Activated naive CD8-positive, alpha-beta T cell treated with anti-CD3 and anti-CD28 coated beads, Interleukin-2, amount 50 U/mL, for 24 hours (primary cell): ENCODE measurements around the gene DAZAP2.
A peak's percentile ranks its signal among the peaks of the same experiment; 100 is the strongest.

Experiments used
- ATAC-seq: fragments of 150-1000 bp; cut with Tn5 transposase; one replicate; pipeline ENCODE4 v1.10.0; 2021
- DNase-seq: peaks from one replicate; pipeline ENCODE4 v3.0.0; 2021
- H3K27ac Mint-ChIP-seq: one replicate; pipeline ENCODE4 v1.8.0; 2021; ENCODE audit warnings: mild to moderate bottlenecking, mixed read lengths
- H3K27me3 Mint-ChIP-seq: one replicate; pipeline ENCODE4 v1.8.0; 2021; ENCODE audit warnings: mixed read lengths
- H3K36me3 Mint-ChIP-seq: one replicate; pipeline ENCODE4 v1.8.0; 2021; ENCODE audit warnings: low read depth, mixed read lengths
- H3K4me1 Mint-ChIP-seq: one replicate; pipeline ENCODE4 v1.8.0; 2021; ENCODE audit warnings: mixed read lengths
- H3K4me3 Mint-ChIP-seq: one replicate; pipeline ENCODE4 v1.8.0; 2021; ENCODE audit warnings: mild to moderate bottlenecking, moderate library complexity, mixed read lengths
- H3K9me3 Mint-ChIP-seq: one replicate; pipeline ENCODE4 v1.8.0; 2021; ENCODE audit warnings: mixed read lengths

The DAZAP2 gene, protein sequence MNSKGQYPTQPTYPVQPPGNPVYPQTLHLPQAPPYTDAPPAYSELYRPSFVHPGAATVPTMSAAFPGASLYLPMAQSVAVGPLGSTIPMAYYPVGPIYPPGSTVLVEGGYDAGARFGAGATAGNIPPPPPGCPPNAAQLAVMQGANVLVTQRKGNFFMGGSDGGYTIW

DNA sequence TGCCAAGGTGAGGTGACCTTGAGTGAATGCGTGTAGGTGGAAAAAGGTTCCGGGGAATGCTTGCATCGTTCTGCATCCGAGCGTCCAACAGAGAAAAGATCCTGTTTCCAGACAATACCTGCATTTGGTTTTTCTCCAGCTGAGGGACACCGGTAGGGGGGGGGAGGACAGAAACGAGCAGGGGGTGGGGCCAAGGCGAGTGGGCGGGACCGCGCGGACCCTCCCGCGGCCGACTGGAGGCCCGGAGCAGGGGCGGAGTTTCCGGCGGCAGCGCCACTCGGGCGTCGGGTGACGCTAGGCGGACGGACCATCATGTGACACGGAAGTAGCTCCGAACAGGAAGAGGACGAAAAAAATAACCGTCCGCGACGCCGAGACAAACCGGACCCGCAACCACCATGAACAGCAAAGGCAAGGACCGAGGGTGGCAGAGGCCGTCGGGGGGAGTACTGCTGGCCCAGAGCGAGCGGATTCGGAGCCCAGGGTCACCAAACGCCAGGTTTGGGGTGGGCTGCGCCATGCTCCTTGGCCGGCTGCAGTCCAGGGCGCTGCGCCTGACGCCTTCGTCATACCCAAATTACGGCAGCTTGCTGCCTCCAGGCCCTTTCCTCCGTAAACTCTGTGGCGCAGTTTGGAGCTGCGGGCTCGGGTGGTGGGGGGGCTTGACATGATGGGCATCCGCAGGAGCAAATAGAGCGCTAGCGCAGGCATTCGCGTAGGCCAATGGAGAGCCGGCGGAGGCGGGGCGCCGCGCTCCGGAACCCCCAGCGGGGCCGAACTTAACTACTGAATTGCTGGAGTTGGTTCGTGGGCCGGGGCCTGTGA is at the start of gene DAZAP2:
TSS of gene DAZAP2 (plus strand) at position 317 of the 825 bp plus-strand sequence. CDS start at position 399, 82 bp downstream.
- Mint-ChIP-seq H3K4me3 (peak within 1 kb of the TSS; percentile 96), H3K9me3 (no peaks in the 10 kb centered on the region), H3K27me3 (no peaks in the 10 kb centered on the region), H3K27ac (peak within 1 kb of the TSS; percentile 99), H3K36me3 (peaks cover 29% of the 10 kb centered on the region), H3K4me1 (peaks cover 36% of the 10 kb centered on the region)
- peak; percentile 97 for DNase-seq
- ATAC-seq, result peak; percentile 94

DNA sequence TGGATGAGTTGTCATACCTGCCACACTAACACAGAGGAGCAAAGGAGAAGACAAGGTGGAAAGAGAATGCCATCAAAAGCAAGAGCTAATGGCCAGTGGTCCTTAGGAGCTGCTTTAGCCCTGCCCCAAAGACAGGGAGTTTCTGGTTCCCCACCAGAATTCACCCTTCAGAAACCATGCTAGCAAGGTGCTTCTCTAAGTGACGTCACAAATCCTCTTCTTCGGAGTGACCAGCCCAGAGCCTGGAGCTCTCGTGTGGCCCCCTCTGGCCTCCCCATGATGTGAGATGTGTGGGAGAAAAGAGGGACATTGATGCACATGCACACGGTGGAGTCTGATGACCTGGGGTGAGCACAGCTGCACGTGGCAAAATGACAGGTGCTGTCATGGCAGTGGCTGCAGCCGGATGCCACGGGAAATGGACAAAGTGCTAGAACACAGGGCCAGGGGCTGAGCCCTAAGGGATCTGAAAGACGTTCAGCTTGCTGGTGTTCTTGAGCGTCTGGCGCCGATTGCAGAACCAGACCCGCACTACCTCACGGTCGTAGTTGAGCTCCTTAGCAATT is 48.8 kb upstream of the DAZAP2 start:
- Mint-ChIP-seq H3K4me3 (no peak overlapping the region), H3K4me1 (peaks cover 2% of the 10 kb centered on the region), H3K36me3 (no peaks in the 10 kb centered on the region), H3K27me3 (no peaks in the 10 kb centered on the region), H3K27ac (no peak overlapping the region), H3K9me3 (no peaks in the 10 kb centered on the region)
- no peak for DNase-seq
- ATAC-seq, result no peak

DNA sequence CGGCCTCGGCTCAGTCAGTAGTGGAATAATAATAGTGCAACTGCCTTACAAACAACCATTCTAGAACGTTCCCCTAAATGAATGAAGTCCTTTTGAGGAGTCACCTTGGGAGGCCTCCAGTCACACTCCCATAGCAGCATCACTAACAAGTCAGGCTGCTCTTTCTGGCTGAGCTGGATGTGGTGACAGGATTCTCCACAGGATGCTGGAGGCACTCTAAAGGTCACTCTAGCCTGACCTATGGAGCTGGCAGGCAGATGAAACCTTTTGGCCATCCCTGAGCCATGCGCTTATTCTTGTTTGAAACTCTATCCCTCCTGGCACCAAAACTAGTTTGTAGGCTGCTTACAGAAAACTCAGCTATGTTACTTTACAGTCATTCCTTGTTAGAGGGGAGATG is 47.8 kb upstream of the DAZAP2 start:
- no peaks in the 10 kb centered on the region for H3K9me3 Mint-ChIP-seq
- DNase-seq, result no peak
- no peak overlapping the region for H3K27ac Mint-ChIP-seq
- no peak overlapping the region for H3K4me3 Mint-ChIP-seq
- no peaks in the 10 kb centered on the region for H3K36me3 Mint-ChIP-seq
- ATAC-seq, result no peak
- H3K4me1 Mint-ChIP-seq, result peaks cover 2% of the 10 kb centered on the region
- no peaks in the 10 kb centered on the region for H3K27me3 Mint-ChIP-seq

DNA sequence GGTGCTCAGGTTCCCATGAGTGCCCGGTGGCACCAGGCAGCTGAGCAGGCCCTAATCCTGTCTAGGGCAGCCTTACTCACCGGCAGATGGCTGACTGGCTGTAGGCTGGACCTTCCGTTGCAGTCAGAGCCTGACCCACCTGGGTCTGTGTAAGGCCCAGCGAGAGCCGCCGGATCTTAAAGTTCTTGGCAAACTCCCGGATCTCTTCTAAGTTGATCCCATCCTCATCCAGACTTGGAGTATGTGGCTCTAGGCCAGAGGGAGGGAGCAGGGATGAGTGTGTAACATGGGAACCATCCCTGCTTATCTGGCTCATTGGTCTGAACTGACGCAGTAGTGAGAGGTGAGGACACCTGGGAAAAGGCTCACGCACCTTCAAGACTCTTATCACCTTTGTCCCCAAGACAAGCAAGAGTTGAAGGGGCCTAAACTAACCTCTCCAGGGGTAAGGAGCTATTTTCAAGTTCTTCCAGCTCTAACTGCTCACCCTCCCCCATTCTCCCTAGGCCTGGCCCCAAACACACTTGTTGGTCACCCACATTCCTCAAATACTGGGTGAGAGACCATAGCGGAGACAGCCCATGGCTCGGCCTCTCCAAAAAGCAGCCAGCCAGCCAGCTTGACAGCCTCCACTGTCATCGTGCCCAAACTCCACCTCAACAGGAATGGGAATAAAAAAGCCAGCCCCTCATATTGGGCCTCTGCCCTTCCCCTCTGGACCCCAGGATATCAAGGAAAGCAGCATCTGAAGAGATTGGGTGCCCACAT is 46.9 kb upstream of the DAZAP2 start:
- no peaks in the 10 kb centered on the region for H3K27me3 Mint-ChIP-seq
- no peaks in the 10 kb centered on the region for H3K9me3 Mint-ChIP-seq
- ATAC-seq, result no peak
- H3K36me3 Mint-ChIP-seq, result no peaks in the 10 kb centered on the region
- no peak overlapping the region for H3K27ac Mint-ChIP-seq
- no peak for DNase-seq
- H3K4me3 Mint-ChIP-seq, result no peak overlapping the region
- H3K4me1 Mint-ChIP-seq, result no peaks in the 10 kb centered on the region

DNA sequence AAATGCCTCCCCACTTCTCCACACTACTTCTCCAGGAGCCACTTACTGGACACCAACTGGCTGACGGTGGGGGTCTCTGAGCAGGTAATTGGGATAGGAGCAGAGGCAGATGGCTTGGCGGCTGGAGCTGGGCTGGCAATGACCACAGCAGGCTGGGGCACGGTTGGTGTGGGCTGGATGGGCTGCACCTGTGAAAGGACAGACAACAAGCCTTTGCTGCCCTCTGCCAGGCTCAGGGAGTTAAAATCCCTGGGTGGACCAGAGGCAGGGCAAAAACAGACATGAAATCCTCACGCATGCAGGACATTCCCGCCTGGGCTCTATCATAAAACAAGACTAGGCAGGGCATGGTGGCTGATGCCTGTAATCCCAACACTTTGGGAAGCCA is 46.3 kb upstream of the DAZAP2 start:
- no peaks in the 10 kb centered on the region for H3K9me3 Mint-ChIP-seq
- DNase-seq, result no peak
- H3K27me3 Mint-ChIP-seq, result no peaks in the 10 kb centered on the region
- no peaks in the 10 kb centered on the region for H3K36me3 Mint-ChIP-seq
- H3K4me3 Mint-ChIP-seq, result no peak overlapping the region
- H3K27ac Mint-ChIP-seq, result no peak overlapping the region
- H3K4me1 Mint-ChIP-seq, result no peaks in the 10 kb centered on the region
- ATAC-seq, result no peak

DNA sequence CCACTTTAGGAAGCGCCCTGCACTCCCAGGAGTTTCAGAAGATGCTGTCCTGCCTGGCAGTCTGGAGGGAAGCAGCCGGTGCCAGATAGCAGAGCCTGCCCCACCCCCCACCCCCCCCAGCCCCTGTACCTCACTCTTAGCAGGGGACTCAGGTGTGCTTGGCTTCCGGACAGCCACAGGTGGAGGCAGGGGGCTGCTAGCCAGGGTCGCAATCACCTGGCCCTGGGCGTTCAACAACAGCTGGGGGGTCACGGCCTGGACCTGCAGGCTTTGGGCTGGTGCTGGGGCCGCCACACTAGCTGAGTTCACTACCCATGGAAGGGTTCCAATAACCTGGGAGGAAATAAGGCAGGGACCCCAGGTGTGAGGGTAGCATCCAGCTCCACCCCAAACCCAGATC is 42.8 kb upstream of the DAZAP2 start:
- Mint-ChIP-seq H3K4me3 (no peak overlapping the region), H3K27ac (no peak overlapping the region), H3K36me3 (no peaks in the 10 kb centered on the region), H3K27me3 (no peaks in the 10 kb centered on the region), H3K4me1 (no peaks in the 10 kb centered on the region), H3K9me3 (no peaks in the 10 kb centered on the region)
- DNase-seq (no peak), ATAC-seq (no peak)

DNA sequence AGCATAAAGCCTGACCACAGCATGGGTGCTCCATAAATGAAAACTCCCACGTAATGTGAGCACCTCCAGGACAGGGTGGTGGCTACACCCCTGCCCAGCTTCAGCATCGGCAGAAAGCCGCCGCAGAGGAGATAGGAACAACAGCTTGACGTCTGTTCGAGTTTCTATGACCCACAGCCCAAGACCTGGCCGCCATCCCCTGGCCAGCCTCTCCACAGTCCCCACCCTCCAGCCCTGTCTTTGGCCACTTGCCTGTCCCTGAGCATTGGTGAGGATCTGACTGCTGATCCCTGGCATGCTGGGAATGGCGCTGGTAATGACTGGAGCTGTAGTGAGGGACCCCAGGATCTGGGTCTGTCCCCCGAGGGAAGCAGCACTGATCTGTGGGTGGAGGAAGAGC is 42.1 kb upstream of the DAZAP2 start:
- Mint-ChIP-seq H3K4me3 (no peak overlapping the region), H3K4me1 (no peaks in the 10 kb centered on the region), H3K36me3 (no peaks in the 10 kb centered on the region), H3K27ac (no peak overlapping the region), H3K27me3 (no peaks in the 10 kb centered on the region), H3K9me3 (no peaks in the 10 kb centered on the region)
- DNase-seq, result no peak
- no peak for ATAC-seq

DNA sequence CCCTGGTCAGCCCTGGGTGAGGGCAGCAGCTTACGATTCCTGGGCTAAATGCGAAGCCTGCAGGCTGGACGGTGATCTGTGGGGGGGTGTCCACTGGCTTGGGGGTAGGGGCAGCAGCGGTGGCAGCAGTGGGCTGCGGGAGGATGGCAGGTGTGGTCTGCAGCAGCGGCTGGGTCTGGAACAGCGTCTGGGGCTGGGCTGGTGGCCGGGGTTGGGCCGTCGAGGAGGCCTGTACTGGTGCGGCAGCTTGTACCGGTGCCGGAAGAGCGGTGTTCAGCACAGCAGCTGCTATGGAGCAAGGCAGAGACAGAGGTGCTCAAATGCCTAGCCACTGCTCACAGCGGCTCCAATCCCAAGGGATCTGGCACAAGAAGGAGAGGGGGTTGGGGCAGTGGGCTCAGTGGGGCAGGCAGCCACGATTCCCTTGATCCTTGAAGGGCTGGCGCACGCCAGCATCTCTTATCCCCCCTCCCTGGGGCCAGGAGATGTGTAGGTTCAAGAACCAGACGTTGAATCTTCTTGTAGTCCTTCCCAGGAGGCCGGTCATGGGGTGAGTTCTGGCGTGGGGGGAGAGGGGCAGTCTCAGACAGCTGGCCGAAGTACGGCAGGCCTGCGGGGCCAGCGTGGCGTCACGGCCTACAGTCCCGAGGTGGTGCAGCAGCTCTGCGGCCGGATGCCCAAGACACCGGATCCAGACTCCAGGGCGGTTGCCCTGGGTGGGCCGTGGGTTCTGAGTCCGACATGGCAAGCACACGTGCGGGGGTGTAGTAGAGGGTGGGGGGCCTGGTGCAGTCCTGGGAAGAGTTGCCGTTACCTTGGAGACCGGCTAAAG is 40.7 kb upstream of the DAZAP2 start:
- no peak for DNase-seq
- H3K9me3 Mint-ChIP-seq, result no peaks in the 10 kb centered on the region
- no peak overlapping the region for H3K27ac Mint-ChIP-seq
- no peak overlapping the region for H3K4me3 Mint-ChIP-seq
- H3K4me1 Mint-ChIP-seq, result peaks cover under 1% of the 10 kb centered on the region
- H3K36me3 Mint-ChIP-seq, result no peaks in the 10 kb centered on the region
- ATAC-seq, result no peak
- H3K27me3 Mint-ChIP-seq, result no peaks in the 10 kb centered on the region

DNA sequence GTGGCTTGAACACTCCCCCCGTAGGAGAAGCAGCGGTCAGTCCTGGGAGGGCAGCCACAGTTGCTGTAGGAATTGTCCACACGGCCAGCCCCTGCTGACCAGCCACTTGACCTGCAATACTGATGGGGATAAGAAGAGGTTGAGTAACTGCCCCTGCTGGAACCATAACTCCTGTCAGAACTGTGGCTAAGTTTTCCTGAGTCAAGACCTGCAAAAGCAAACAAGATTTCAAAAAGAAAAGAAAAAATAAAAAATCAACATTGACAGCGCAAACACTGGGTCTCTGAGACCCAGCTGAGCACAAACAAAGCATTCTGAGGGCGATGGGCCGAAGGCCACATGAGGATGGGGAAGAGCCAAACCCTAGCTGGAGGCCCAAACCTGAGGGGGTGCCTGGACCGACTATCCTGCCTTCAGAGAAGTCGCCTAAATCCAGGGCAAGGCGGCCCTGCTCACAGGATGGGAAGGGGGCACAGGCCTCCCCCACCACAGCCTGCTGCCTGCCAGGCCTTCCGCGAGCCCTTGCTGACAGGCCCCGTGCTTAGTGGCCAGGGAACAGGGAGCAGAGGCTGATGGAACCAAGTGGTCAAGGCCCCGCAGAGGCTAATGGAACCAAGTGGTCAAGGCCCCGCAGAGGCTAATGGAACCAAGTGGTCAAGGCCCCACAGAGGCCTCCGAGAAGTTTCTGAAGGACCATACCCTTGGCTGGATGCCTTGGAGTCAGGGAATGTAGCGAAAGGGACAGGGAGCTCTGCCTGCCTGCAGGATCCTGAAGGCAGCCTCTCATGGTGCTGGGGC is 39.9 kb upstream of the DAZAP2 start:
- Mint-ChIP-seq H3K27ac (no peak overlapping the region), H3K4me1 (peaks cover 3% of the 10 kb centered on the region), H3K9me3 (no peaks in the 10 kb centered on the region), H3K27me3 (no peaks in the 10 kb centered on the region), H3K4me3 (no peak overlapping the region), H3K36me3 (no peaks in the 10 kb centered on the region)
- no peak for ATAC-seq
- no peak for DNase-seq

DNA sequence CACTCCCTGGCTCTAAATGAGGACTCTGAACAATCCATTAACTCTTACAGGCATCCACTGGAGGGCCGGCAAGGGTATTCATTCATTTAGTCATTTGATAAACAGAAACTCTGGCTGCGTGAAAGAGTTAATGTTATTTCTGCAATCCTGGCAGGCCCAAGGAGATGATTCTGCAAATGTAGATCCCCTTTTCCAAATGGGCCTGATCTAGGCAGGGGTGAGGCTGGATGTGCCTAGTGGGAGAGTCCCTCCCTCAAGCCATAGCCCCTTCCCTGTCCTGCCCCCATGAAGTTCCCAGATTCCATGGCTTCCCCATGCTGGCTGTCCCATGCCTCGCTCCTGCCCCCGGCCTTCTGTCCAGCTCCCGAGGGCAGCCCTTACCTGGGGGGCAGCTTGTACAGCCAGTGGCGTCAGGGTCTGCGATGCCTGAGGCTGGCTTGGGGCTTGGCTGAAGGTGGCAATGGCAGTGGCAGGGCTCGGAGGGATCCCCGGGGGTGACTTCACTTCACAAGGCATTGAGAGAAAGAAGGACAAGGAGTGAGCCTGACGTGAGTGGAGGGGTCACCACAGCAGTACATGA is 39.2 kb upstream of the DAZAP2 start:
- H3K9me3 Mint-ChIP-seq, result no peaks in the 10 kb centered on the region
- H3K27ac Mint-ChIP-seq, result no peak overlapping the region
- H3K27me3 Mint-ChIP-seq, result no peaks in the 10 kb centered on the region
- H3K4me1 Mint-ChIP-seq, result peaks cover 3% of the 10 kb centered on the region
- H3K4me3 Mint-ChIP-seq, result no peak overlapping the region
- no peaks in the 10 kb centered on the region for H3K36me3 Mint-ChIP-seq
- DNase-seq (no peak), ATAC-seq (no peak)

DNA sequence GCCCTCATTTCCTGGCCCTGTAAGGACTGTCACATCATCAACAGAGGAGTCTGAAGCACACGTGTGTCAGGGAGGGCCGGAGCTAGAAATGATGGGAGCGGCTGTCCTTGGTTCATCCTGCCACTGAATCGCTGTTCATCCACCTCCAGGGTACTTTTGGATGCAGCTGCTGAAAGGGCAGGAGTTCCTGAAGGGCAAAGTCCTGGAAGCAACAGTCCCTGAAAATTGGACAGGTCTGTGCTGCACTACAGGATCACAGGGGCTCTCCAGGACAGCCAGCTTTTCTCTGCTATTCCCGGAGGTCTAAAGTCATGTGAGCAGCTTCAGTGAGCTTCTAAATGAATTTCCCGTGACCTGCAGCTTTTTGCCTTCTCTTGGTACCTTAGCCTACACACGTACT is 38.5 kb upstream of the DAZAP2 start:
- peaks cover 3% of the 10 kb centered on the region for H3K4me1 Mint-ChIP-seq
- H3K4me3 Mint-ChIP-seq, result no peak overlapping the region
- no peak overlapping the region for H3K27ac Mint-ChIP-seq
- DNase-seq (no peak), ATAC-seq (no peak)
- no peaks in the 10 kb centered on the region for H3K9me3 Mint-ChIP-seq
- no peaks in the 10 kb centered on the region for H3K27me3 Mint-ChIP-seq
- H3K36me3 Mint-ChIP-seq, result no peaks in the 10 kb centered on the region

DNA sequence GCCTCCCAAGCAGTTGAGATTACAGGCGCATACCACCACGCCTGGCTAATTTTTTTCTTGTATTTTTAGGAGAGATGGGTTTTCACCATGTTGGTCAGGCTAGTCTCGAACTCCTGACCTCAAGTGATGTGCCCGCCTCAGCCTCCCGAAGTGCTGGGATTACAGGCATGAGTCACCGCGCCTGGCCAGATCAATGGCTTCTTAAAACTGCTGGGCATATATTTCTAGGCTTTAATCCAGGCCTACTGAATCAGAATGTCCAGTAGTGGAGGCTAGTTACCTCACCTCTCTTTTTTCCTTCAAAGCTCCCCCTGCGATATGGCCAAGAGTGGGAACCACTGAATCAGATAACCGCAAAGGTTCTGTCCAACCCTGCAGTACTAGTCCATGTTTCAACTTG is 37.8 kb upstream of the DAZAP2 start:
- H3K27me3 Mint-ChIP-seq, result no peaks in the 10 kb centered on the region
- H3K4me1 Mint-ChIP-seq, result peaks cover 3% of the 10 kb centered on the region
- H3K36me3 Mint-ChIP-seq, result no peaks in the 10 kb centered on the region
- DNase-seq (no peak), ATAC-seq (no peak)
- H3K27ac Mint-ChIP-seq, result no peak overlapping the region
- no peaks in the 10 kb centered on the region for H3K9me3 Mint-ChIP-seq
- no peak overlapping the region for H3K4me3 Mint-ChIP-seq

DNA sequence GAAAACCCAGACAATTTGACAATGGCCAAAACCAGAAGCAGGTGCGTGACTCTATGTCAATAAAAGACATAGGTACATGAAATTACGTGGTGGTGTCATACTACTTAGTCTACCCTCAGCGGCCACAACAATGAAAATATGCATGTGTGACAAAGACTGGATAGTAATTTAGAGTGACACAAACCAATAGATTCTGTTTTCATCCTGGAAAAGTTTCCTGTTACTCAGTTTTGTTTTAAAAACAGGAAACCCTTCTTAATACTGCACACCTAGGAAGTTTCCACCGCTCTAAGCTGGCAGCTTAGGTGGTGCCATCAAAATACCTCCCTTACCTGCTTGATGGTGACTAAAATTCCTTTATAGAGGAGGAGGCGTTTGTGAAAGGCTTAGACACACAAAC is 35.9 kb upstream of the DAZAP2 start:
- Mint-ChIP-seq H3K4me3 (no peak overlapping the region), H3K4me1 (peaks cover 3% of the 10 kb centered on the region), H3K36me3 (no peaks in the 10 kb centered on the region), H3K27ac (peak overlapping the region; percentile 7), H3K9me3 (no peaks in the 10 kb centered on the region), H3K27me3 (no peaks in the 10 kb centered on the region)
- DNase-seq (no peak), ATAC-seq (no peak)
